AG04450 (cell line): Measurements from ENCODE around the gene TNFAIP8L2. TPM values are rescaled to one million over a fixed set of nuclear protein-coding genes. Genes with fewer than 3 reads are reported as not detected.
"Not testable (repeated sequence)": the region's sequence is repeated elsewhere in the genome, so short reads cannot be mapped to it uniquely, and the experiment has no call there.

Experiments
- CTCF ChIA-PET: fragments of 300-600, 350-600 bp; formaldehyde crosslinking; extraction: SDS; loops from one replicate; lab custom pipeline; 2022; ENCODE audit warnings: antibody characterized with exemption, inconsistent platforms; lab: Charles Lee
- POLR2A ChIA-PET: fragments of 350-600 bp; formaldehyde crosslinking; extraction: SDS; loops from one replicate; lab custom pipeline; 2021; ENCODE audit warnings: antibody characterized with exemption, inconsistent platforms; lab: Yijun Ruan, JAX
- DNase-seq: peaks from one replicate; pipeline ENCODE4 v3.0.0-alpha.2; 2011; ENCODE audit warnings: low read depth, low spot score
- H3K27ac ChIP-seq: one replicate; pipeline ENCODE4 v1.5.1; 2012; ENCODE audit warnings: low read depth, low read length, control low read depth
- H3K27me3 ChIP-seq: one replicate; pipeline ENCODE4 v1.6.0; 2012; ENCODE audit warnings: low read length; ENCODE audit not compliant: control insufficient read depth, insufficient read depth
- H3K4me3 ChIP-seq: 2 replicates; pipeline ENCODE4 v1.5.1; 2011; ENCODE audit warnings: mild to moderate bottlenecking, low read depth, low read length, control low read depth
- H3K9me3 ChIP-seq: 2 replicates; pipeline ENCODE4 v1.5.1; 2012; ENCODE audit warnings: low read length; ENCODE audit not compliant: control insufficient read depth, insufficient read depth
- polyA plus RNA-seq: library from polyadenylated mRNA; depleted of rRNA; stranded (reverse); fragments of >200 nt; gene quantifications from 2 replicates; pipeline ENCODE4 v1.2.3, GENCODE V29; 2011
- TF ChIP-seq, protein P1 (sequence below): IDR thresholded peaks from 2 replicates; pipeline ENCODE4 v1.5.1; 2011; ENCODE audit warnings: low read depth, low read length, control low read depth, inconsistent platforms

The TNFAIP8L2 gene
- polyA plus RNA-seq, 1 experiment, result not detected

DNA sequence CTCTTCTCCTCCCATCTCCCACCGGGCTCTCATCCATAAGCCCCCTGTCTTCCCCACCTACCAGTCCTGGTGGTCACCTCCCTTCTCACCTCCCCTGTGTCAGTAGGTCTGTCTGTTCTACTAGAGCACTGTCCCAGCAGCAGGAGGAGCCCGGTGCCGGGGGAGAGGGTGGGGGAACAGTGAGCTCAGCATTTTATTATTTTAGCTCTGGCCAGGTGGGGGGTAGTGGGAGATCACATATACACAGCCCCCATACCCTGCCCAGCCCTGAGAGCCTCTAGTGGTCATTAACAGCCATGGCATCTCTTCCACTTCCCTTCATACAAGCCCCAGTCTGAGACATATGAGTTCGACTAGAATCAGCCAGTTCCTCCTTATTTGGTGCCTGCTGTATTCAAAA, 19.4 kb downstream of the TNFAIP8L2 start, which contains the start of gene TMOD4:
TSS of gene TMOD4 (minus strand) at position 119 of the 400 bp plus-strand sequence. CDS start 1,106 bp downstream, outside the sequence.
- DNase-seq, result no peak
- no peaks in the 10 kb centered on the region for H3K9me3 ChIP-seq
- H3K27me3 ChIP-seq, result no peaks in the 10 kb centered on the region
- no peak within 1 kb of the TSS for H3K4me3 ChIP-seq
- ChIA-PET POLR2A (interaction anchor here (0.7 kb wide), 2 partner anchors 14 to 76 kb away, joined by 3 to 4 read pairs; partner anchors contain the start of gene VPS72), CTCF (interaction anchor here (0.6 to 2.4 kb wide), 12 partner anchors 8 to 182 kb away, joined by 3 to 19 read pairs (median 5); partner anchors contain the start of gene VPS72)
- peak within 1 kb of the TSS; percentile 39 for H3K27ac ChIP-seq
- TF ChIP-seq, protein P1, sequence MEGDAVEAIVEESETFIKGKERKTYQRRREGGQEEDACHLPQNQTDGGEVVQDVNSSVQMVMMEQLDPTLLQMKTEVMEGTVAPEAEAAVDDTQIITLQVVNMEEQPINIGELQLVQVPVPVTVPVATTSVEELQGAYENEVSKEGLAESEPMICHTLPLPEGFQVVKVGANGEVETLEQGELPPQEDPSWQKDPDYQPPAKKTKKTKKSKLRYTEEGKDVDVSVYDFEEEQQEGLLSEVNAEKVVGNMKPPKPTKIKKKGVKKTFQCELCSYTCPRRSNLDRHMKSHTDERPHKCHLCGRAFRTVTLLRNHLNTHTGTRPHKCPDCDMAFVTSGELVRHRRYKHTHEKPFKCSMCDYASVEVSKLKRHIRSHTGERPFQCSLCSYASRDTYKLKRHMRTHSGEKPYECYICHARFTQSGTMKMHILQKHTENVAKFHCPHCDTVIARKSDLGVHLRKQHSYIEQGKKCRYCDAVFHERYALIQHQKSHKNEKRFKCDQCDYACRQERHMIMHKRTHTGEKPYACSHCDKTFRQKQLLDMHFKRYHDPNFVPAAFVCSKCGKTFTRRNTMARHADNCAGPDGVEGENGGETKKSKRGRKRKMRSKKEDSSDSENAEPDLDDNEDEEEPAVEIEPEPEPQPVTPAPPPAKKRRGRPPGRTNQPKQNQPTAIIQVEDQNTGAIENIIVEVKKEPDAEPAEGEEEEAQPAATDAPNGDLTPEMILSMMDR, result peak; percentile 75

DNA sequence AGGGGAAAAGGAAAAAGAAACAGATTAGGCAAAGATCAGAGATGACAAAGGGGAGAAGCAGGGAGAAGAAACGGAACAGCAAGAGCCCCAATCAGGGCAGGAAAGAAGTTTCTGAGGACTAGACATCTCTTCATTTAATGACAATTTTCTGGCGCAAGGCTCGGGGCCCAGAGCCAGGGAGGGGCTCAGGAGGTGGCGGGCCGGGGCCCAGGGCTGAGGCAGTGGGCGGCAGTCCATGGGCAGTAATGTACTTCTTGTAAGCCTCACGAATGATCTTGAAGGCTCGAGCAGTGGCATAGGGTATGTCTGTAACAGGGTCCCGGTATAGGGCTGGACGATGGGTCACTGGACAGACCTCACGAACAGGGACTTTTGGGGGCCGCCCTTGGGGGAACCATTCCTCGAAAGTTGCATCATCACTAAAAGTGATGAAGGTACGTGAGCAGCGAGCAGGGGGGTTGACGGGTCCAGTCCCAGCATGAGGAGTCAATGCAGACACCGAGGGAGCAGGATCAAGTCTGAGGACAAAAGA, 20.1 kb downstream of the TNFAIP8L2 start:
- no peaks in the 10 kb centered on the region for H3K27me3 ChIP-seq
- TF ChIP-seq, protein P1, result no peak
- no peak overlapping the region for H3K4me3 ChIP-seq
- DNase-seq, result no peak
- H3K9me3 ChIP-seq, result no peaks in the 10 kb centered on the region
- POLR2A ChIA-PET, result interaction anchor here (0.7 kb wide), 1 partner anchor 76 kb away, joined by 3 read pairs; no protein-coding TSS in a partner anchor
- H3K27ac ChIP-seq, result no peak overlapping the region
- CTCF ChIA-PET, result interaction anchor here (0.6 to 2.7 kb wide), 11 partner anchors 9 to 183 kb away, joined by 3 to 19 read pairs (median 6); partner anchors contain the start of genes LYSMD1, SCNM1 and VPS72

DNA sequence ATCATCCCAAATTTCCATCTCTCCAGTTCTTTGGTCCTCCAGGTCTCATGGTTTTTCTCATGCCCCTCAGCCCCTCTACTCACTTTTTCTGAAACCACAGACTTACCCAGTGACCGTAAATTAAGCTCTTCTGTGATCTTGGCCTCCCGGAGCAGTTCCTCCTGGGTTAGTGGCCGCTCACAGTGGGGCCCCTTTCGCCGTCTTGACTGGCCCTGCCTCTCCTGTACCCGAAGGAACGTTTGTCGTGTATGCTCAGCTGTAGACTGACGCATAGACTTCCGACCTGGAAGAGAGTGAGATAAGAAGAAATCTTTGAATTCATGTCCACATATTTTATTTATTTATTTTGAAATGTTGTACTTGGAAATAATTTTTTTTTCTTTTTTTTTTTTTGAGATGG, 27.8 kb downstream of the TNFAIP8L2 start:
- CTCF ChIA-PET, result interaction anchor here (1.7 kb wide), 1 partner anchor 9 kb away, joined by 6 read pairs; the partner anchor contains the start of gene TMOD4
- no peak overlapping the region for H3K27ac ChIP-seq
- H3K4me3 ChIP-seq, result no peak overlapping the region
- DNase-seq, result no peak
- H3K27me3 ChIP-seq, result no peaks in the 10 kb centered on the region
- POLR2A ChIA-PET, result no interaction called here
- TF ChIP-seq, protein P1, result no peak
- no peaks in the 10 kb centered on the region for H3K9me3 ChIP-seq

DNA sequence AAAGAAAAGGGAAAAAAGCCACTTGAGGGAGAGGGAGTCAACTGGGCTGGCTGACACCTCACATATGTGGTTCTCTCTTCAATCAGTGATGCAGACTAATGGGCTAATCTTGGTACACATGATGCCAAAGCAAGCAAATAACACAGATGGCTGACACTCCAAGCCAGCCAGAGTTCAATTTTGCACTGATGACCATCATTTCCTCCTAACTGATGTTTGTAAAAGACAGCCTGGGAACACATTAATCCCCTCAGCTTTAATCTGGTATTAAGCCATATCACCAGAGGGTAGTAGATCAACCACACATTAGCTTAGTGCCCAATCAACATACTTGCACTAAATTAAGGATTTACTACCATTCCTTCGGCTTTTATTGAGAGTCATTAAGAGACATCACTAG, 30.8 kb downstream of the TNFAIP8L2 start:
- DNase-seq, result no peak
- Histone ChIP-seq H3K4me3 (no peak overlapping the region), H3K27ac (no peak overlapping the region), H3K27me3 (no peaks in the 10 kb centered on the region), H3K9me3 (no peaks in the 10 kb centered on the region)
- TF ChIP-seq, protein P1, result no peak
- CTCF ChIA-PET, result interaction anchor here (1.6 to 3.4 kb wide), 2 partner anchors 11 to 87 kb away, joined by 5 to 13 read pairs; partner anchors contain the start of gene TMOD4
- POLR2A ChIA-PET, result no interaction called here

DNA sequence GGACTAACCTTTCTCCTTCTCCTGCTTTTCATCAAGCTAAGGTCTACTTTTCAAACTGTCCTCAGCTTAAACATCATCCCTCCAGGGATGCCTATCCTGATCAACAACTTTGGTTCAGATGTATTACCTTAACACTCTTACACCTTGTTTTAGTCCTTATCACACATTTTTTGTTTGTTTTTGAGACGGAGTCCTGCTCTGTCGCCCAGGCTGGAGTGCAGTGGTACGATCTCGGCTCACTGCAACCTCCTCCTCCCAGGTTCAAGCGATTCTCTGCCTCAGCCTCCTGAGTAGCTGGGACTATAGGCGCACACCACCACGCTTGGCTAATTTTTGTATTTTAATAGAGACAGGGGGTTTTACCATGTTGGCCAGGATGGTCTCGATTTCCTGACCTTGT, 32.2 kb downstream of the TNFAIP8L2 start:
- not testable (repeated sequence) for DNase-seq, H3K27me3 ChIP-seq, H3K9me3 ChIP-seq, H3K27ac ChIP-seq
- ChIA-PET POLR2A (interaction anchor here (1.2 kb wide), 1 partner anchor 117 kb away, joined by 4 read pairs; no protein-coding TSS in a partner anchor), CTCF (interaction anchor here (1.6 to 3.4 kb wide), 3 partner anchors 12 to 93 kb away, joined by 5 to 13 read pairs (median 6); partner anchors contain the start of gene TMOD4)
- H3K4me3 ChIP-seq, result peak overlapping the region; percentile 84
